SIG-M5 treated with dmso at 0.1 percent for 504 hours (cell line): ENCODE results near the gene CADM1.

Experiments
- DNase-seq: peaks from one replicate; lab custom pipeline; 2025; ENCODE audit not compliant: unreplicated experiment; lab: John Stamatoyannopoulos, UW

CADM1 gene

DNA sequence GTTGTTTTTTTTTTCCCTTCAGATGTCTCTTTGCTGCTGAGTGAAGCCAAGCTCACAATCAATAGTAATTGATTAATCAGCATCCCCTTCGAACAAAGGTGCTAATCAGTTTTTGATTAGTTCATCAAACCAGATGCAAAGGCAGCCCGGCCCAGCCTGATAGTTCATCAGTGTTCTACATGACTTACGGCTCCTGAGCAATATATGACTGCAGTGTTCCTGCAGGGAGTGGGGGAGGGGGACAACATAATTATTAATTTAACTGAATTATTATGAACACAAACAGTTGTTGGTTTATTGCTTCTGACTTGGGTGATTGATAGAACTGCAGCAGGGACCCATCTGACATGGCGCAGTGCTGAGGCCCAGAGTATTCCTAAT lies 315.3 kb downstream of the CADM1 start:
- DNase-seq, result no peak

DNA sequence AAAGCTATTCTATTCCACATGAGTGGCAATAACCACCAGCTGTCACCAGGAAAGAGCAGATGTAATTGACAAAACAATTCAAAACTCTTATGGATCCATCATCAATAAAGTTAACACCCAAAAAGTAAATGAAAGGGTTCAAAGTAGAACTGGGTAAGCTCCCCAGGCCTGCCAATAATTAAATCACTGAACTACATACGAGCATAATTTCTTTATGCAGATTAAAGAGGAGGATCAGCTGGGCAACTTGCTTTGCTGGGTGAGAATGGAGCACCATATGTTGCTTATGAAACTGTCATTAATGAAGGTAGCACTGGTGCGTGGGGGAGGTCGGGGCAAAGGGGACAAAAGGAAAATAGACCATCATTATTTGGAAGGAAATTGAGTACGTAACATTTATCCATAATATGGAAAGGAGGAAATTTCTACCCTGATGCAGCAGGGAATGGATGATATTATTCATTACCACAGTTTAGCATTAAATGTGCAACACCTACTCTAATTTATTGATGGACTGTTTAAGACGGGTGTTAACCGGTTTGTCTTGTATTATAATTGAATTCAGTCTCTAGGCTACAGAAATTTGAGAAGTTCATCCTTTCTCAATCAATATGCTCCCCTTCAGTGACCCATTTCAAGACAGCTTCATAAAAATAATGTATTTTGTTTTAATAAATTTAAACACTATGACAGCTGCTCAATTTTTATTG lies 315.9 kb downstream of the CADM1 start:
- no peak for DNase-seq

DNA sequence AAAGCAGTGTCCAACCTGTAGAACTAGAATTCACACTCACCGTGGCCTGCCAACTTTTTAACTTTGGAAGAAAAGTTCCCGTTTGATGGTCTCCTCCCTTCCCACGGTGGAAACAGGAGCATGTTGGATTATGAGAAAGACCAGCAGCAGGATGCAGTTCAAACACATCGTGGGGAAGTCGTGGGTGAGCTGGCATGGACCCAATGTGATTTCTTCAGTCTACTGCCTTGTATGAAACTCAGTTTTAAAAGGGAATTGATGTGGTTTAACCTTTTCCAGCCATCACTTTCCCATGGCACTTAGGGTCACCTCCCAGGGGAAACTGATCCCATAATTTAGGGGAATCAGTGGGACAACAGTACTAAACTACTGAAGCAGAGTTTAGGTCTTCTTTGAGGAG lies 318.3 kb downstream of the CADM1 start:
- DNase-seq, result no peak

DNA sequence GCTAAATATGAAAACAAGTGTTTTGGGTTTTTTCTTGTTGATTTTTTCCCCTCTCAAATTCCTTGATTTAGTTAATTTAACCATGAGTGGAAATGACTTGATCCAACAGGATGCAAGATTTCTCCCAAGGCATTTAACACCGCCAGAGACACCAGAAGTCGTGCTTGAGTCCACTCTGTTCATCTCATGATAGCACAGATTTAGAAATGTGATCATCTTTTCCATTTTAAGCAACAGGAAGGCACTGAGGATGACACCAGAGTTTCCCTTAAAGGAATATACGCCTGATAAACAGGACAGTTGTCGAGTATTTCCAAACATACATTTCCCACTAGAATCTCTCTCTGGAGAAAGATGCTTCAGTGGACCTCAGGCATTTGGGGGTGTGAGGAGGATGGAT lies 318.7 kb downstream of the CADM1 start:
- no peak for DNase-seq

DNA sequence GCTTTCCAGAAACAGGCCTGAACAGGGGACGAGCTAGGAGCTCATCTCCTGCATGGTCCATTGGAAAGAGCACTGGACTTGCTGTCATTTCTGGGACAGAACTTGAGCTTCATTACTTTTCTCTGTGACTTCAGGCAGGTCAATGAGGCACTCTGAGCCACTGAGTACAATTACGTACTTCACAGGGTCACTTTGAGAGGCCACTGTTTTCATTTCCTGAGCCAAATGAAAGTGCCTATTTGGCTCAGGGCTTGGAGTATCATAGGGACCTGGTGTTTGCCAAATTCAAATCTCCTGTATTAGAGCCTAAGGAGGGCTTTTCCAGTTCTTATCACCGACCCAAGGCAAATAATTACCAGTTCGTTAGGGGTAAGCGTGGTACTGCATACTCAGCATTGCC lies 319.3 kb downstream of the CADM1 start:
- DNase-seq, result no peak

DNA sequence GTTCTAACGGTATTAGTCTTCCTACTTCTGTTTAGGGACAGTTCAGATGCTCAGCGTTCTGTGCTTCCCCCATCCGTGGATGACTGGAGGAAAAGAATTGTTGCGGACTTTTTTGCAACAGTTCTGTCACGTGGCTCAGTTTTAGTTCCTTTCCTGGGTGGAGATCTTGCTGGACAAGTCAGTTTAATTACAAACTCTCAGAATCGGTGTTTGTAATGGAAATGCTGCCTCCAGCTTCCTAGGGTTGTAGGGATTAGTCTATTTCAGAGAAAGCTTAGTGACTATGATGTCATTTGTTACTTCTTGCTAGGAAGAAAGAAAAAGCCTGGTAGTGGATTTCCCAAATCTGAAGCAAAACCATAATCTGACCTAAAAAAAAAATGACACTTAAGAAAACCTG lies 320.4 kb downstream of the CADM1 start:
- DNase-seq, result no peak

DNA sequence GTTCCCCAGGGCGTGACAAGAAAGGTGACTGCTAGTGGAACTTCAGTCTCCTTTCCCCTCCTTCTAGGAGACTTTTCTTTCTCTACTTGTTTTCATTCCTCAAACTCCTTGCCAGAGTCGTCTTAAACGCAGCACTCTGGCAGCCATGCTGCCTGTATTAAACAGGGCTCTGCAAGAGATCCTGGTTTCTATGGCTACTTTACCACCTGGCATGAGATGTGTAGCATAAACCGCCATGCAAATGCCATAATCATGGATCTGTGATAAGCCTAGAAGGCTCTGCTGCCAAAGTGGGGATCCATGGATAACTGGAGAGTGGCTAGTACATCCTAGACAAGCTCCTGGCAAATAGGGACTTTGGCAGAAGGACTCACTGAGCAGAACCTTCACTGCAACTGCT lies 321.1 kb downstream of the CADM1 start:
- no peak for DNase-seq

DNA sequence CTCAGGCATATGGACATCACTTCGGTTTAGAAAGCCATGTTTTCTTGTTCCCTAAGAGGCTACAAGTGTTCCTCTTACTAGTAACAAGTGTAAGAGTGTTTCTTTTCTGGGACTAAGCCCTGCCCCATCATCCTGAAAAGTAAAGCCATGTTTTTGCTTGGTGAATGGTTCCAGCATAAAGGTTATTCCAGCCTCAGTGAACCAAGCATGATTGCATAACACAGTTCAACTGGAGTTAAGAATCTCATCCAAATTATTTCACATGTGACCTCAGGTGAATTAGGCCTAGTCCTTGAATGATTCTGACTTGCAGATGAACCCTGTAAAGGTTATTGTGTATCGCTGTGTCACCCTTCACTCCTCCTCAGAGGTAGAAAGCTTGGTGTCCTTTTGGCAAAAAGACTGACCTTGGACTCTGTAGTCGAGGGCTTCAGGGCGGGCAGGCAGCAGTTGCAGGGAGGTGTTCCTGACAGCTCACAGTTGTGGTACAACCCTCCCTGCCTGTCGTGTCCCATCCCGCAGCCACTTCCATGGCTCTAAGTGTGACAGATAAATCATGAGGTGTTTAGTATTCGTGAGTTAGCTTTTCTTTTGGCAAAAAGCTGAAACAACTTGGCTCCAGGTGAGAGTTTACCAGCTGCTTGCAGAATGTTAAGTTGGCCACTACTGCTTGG lies 321.8 kb downstream of the CADM1 start:
- DNase-seq, result no peak

DNA sequence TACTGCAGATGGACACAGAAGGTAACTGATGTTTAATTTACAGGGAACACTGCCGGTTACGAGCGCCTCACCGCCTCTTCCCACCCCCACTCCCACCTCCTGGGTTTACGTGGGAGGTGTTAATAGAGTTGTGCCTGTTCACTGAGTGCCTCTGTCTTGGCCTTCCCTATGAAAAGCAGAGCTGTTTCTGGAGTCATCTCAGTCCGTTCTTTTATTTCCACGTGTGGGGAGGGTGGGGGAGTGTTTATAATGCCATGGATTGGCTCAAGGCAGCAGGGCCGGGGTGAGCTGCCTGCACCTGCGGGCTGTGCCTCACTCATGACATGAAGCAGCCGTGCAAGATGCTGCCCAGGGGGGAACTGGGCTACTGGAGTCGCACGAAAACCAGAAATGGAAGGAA lies 322.7 kb downstream of the CADM1 start:
- DNase-seq, result no peak

DNA sequence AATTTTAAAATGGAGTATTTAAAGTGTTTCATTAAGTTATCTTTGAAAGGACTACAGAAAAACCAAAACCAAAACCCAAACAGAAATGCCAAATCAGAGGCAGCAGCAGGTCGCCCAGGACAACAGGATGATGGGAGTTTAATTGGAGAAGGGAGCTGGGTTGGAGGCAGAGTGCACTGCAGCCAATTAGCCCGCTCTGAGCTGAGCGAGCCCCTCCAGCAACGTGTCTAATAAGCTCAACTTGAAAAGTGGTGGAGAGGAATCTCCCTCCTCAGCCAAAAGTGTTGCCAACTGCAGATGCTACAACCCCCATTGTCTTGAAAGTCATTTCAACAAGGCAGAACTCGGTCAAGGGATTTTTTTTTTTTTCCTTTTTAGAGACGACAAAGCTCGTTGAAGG lies 323.9 kb downstream of the CADM1 start:
- no peak for DNase-seq

DNA sequence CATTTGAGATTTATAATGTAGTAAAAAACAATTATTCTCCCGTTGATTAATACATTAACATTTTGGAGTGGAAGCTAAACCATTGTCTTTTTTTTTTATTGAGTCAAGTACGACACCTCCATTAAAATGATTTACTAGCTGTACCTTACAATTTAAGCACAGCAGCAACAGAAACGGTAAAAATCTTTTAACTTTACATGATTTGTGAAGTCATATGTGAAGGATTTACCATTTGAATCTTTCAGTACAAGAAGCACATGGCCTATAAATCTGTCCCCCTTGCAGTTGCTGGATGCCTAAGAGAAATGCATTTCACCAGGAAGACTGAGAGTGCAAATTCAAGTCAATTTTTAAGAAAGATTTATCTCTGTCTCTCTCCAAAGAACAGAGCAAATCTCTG lies 324.6 kb downstream of the CADM1 start:
- no peak for DNase-seq

DNA sequence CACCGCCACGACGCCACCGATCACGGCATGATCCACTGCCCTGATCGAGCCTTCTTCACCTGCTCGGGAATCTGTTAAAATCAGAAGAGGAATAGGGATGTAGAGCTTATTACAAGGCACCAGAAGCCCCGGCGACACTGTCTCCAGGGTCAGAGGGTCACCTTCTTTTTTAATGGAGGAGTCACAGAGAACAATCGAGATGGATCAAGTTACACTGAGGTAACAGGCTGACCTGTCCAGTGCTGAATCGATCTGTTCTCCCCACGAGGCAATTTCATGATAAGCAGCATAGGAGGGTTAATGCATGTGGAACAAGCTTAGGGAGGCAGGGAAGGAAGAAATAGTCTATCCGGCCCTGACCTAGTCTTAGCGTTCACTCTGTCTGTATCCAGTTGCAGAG lies 325.5 kb downstream of the CADM1 start:
- no peak for DNase-seq

DNA sequence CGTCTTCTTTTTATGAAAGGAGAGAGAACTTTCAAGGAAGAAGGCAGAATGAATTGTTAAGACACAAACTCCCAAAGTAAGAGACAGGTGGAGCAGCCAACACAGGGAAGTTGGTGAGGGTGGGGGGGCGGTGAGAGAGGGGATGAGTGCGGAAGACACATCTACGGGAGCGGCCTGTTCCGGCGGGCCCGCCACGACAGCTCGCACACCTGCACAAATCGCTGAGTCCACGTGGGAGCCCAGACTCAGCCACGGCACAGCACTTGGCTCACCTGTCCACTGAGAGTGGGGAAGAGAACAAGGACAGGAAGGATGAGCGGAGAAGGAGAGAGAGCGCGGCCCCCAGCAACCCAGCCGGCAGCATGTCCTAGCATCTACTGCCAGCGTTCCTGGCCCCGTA lies 331.1 kb downstream of the CADM1 start:
- no peak for DNase-seq

DNA sequence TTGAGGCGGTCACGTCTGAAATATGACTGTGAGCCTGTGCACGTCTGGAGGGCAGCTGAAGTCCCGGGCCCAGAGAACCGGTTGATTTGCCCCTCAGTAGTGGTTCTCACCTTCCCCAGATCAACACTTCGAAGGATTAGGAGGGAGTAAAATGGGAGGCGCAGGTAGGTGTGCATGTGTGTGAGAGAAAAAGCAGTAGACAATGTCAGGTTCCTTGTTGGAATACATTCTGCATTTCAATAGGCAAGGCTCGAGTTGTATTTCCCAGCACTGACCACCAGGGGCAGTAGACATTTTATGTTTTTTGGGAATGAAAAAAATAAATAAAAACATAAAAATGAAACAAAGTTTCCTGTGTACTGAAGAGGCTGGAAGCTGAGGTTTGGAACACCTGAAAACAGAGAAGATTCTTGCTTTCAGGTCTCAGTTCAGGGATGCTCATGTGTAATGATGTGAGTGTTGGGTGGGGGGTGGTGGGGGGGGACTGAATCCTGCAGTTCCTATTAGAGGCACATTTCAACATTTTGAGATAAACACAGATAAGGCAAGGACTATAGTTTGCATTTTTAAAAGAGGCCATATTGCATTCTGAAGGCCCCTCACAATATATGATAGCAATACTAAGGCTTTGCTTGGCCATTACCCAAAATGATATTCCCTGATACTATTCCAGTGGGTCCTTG lies 333.9 kb downstream of the CADM1 start:
- no peak for DNase-seq

DNA sequence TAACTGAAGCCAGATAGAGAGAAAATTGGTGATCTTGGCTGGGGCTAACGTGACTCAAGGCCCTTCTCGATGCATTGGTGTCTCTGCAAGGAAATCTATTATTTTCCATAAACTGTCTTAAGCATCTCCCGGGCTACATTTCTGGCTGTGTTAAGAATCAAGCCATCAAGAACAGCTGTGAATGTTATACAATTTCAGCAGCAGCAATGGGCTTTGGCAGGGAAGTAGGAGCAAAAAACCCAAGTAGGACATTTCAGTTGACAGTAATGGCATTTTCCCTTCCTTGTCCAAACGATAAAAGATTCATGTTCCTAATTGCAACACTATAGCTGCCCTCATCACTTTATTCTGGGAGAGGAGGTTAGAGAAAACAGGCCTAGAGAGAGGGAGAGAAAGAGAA lies 335.0 kb downstream of the CADM1 start:
- DNase-seq, result no peak

DNA sequence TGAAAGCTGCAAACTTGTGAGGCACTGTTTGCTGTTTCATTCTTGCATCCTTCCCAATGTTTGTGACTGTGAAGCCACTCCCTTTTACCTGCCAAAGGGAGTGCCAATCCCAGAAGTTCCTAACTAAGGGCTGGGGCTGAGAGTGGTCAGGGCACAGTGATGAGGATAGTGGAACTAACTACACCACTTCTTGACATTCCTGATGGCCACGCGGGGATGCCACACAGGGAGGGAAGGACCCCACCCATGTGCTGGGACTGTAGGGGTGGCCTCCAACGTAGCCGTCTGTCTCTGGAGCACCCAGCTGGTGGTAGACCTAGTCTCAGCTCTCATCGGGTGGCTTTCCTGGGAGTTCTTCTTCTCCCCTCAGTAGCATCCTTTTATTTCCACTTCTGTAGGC lies 335.5 kb downstream of the CADM1 start:
- no peak for DNase-seq

DNA sequence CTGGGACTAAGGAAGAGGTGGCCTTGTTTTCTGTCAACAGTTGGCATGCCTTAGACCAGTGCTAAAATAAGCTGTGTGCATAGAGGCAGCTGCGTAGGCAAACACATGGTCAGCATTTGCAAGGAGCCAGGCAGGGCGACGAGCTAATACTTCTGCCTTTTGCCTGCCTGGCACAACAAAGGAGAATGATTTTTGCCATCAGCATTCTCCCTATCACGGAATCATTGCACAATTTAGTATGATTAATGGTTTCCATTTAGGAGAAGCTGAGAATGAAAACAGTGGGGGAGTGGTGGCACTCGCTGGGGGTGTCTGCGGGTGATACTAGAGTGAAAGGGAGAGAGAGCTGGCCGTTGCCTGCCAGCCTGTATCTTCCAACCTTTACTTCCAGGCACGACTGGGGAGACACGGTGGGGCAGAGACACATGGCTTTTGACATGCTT lies 336.0 kb downstream of the CADM1 start:
- no peak for DNase-seq

DNA sequence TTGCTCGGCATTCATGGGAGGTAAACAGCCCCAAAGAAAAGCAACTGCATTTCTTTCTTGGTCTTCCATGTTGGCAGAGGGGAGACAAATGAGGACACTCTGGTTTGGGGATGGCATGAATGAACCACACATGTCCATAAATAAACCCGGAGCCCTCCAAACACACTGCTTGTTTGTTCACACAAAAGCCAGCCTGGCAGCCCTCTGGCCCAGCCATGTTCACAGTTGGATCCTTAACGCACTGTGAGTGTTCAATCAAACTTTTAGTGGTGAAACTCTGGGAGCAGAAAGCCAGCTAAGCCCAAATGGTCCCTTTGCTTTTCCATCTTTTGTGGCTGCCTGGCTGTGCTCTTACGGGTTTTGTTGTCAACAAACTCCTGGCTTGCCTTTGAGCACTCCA lies 336.8 kb downstream of the CADM1 start:
- no peak for DNase-seq

DNA sequence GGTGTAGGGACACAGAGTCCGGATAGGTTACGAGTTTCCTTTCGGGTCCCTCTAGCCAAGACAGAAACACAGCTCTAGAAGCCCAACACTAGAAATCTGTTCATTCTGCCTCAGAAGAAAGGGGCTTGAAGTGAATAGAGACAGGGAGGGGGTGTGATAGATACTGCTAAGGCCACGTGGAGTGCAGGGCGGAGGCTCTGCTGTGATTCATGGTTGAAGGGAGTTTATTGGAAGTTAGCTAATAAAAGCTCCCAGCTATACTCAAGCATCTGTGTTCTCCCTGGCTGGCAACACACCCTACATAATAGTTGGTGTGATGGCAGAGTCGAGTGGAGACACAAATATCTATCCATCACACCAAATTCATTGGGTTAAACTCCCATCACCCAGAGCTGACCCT lies 337.4 kb downstream of the CADM1 start:
- no peak for DNase-seq

DNA sequence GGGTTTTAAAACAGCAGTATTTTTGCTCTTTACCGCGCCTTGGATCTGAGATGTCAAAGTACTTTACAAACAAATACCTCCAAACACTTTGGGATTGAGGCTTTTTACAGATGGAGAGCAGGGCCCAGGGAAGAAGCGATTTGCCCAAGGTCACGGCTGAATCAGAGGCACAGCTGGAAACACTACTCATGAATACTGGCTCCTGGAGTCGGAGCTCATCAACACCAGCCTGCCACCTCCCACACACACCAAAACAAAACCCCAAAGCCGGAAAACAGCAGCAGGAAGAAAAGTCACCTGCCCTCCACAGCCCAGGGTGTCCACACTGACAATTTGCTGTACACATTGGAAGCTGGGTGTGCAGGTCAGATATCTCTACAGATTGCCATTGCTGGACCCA lies 339.4 kb downstream of the CADM1 start:
- no peak for DNase-seq

DNA sequence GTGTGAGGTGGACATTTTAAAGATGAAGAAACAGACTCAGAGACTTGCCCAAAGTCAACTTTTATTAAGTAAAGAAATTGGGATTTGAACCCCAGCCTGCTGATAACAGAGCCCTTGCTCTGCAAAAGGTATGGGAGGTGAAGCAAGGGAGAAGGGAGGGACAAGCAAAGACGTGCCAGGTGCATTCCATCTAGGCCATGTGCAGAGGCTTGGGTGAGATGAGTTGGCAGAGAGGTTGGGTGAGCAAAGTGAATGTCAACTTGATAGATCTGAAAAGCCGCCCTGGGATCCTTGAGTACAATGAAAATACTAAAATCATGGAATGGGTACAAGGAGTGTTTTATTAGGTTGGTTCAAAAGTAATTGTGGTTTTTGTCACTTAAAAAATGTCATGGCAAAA lies 341.3 kb downstream of the CADM1 start:
- DNase-seq, result no peak

DNA sequence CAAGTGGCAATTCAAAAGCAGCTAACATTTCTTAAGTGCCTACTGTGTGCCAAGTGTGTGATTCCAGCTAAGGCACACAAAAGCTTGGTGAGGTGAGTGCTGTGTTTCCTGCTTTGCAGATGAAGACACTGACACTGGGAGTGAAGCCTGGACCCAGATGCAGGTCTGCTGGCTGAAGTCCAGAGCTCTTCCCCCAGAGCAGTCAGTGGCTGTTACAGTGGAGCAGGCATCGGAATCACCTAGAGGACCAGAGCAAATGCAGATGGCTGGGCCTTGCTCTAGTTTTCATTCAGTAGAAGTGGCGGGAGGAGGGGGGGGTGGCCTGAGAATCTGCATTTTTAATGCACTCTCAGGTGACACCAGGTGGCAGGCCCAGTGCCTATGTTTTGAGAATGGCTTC lies 342.3 kb downstream of the CADM1 start:
- DNase-seq, result no peak
